ENCODE data around the gene NR2C1.

DNA sequence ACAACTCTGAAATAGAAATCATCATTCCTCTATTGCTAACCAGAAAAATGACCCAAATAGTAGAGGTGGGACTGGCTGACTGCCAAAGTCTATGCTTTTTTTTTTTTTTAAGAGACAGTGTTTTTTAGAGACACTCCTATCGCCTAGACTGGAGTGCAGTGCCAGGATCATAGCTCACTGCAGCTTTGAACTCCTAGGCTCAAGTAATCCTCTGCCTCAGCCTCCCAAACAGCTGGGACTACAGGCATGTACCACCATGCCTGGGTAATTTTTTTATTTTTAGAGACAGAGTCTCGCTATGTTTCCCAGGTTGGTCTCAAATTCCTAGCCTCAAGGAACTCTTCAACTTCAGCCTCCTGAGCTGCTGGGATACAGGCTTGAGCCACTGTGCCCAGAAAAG lies 19.2 kb downstream of the NR2C1 start:
- no peak for TF ChIP-seq CTCF (IDR thresholded peaks at IDR 0.05)
- no peak for TF ChIP-seq POLR2A (IDR thresholded peaks at IDR 0.05)

All from body of pancreas (tissue), 4 donors.